Activated T-helper 9 cell treated with anti-CD3 and anti-CD28 coated beads, Interleukin-2, amount 50 U/mL, for 16 hours (primary cell): ENCODE measurements around the gene G3BP2.
A peak's percentile ranks its signal among the peaks of the same experiment; 100 is the strongest.
"Not testable (repeated sequence)": the region's sequence is repeated elsewhere in the genome, so short reads cannot be mapped to it uniquely, and the experiment has no call there.

Source experiments
- DNase-seq: peaks from one replicate; pipeline ENCODE4 v3.0.0-alpha.2; 2020; ENCODE audit warnings: low read depth

The G3BP2 gene

DNA sequence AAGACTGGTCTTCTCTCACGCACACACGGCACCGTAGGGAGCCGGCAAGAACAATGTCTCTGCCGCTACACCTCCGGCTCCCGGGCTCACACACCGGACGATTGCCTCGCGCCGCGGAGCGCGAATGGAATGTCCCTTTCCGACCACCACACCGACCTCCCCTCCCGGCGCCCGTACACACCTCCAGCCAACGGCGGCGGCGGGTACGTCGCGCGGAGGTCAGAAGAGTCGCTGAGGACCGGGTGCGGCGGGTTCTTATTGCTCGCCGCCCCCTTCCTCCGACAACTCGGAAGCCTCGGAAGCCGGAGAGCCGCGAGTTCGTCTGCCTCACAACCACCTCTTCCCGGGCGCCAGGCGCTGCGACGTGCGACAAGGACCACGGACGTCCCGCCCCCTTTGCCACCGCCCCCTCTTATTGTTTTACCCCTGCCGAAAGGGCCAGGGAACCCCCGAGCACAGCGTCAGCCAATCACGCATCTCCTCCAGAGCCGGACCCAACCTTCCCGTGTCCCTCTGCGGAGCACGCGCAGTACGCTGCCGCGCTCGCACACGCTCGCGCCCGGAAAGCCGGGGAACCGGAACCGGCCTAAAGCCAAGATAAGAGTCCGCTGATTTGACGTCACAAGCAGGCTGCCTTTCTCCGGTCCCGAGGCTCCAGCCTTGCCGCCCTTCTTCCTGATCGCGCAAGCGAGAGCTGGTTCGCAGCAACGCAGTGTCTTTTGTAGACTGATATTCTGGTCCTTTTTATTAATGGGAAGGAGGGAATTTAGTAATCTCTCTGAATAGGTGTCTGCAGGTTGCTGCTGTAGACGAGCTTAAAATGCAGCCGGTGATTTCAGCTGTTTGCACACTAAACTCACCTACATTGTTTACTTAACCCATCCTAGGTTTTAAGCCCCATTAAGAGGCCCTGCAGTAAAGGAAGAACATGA lies at the start of gene G3BP2:
Gene G3BP2, minus strand, starts transcription at position 385 of the 932 bp plus-strand sequence. CDS start 11,386 bp downstream, outside the sequence.
- DNase-seq: peak; percentile 96

DNA sequence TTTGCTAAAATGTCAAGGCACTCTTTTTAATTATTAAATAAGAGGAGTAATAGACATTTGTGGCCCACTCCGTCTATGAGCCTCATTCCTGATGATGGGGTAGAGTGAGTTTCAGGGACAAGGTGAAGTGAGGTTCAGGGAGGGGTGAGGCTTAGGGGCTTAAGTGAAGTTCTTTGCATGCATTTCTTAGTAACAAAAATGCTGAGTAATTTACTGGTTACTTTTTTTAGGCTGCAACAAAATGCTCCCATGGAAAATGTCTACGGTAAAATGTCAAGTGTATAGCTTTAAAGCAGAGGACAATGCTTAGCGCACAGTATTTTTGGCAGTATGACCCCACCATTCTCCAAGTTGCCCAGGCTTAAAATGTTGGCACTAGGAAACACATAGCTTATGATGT lies 49.2 kb upstream of the G3BP2 start:
- no peak for DNase-seq

DNA sequence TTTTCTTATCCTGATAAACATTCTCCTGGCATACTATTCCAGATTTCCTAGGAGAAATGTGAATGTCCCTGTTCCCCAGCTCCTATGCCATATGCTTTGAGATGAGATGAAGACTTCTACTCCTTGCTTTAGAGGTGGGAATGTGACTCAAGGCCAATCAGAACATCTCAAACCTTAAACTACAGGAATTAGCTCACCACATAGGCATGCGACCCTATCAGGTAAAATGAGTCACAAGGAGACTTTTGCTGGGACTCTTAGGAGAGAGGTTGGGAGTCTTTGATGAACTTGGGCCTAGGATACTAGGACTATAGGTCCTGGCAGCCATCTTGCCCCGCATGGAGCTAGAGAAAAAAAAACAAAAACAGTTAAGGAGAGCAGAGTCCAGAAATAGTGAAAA lies 45.3 kb upstream of the G3BP2 start:
- DNase-seq: no peak

DNA sequence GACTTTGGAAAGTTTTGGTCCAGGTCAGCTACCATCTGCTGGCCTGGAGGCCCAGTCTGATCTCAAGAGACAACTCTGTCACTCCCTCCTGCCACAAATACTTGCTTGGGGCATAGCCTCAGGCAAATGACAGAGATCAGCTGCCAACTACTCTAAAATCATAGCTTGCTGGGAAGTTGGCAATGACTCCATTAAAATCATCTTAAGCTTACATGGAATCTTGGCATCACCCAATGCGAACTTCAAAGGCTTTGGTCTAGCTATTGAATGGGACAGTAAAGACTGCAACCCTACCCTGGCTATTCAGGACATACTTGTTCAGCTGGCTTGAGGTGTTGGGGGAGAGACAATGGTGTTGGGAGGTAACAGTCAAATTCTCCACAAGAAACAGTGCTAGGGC lies 44.2 kb upstream of the G3BP2 start:
- DNase-seq: no peak

DNA sequence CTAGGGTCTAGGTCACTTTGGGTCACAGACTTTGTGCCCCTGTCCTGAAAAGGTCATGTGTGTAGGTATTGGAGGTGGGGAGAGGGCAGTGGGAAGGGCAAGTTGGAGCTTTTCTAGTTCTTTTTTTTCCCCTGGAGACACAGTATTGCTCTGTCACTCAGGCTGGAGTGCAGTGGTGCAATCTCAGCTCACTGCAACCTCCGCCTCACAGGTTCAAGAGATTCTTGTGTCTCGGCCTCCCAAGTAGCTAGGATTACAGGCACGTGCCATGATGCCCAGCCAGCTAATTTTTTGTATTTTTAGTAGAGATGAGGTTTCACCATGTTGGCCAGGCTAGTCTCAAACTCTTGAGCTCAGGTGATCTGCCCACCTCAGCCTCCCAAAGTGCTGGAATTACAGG lies 42.8 kb upstream of the G3BP2 start:
- not testable (repeated sequence) for DNase-seq

DNA sequence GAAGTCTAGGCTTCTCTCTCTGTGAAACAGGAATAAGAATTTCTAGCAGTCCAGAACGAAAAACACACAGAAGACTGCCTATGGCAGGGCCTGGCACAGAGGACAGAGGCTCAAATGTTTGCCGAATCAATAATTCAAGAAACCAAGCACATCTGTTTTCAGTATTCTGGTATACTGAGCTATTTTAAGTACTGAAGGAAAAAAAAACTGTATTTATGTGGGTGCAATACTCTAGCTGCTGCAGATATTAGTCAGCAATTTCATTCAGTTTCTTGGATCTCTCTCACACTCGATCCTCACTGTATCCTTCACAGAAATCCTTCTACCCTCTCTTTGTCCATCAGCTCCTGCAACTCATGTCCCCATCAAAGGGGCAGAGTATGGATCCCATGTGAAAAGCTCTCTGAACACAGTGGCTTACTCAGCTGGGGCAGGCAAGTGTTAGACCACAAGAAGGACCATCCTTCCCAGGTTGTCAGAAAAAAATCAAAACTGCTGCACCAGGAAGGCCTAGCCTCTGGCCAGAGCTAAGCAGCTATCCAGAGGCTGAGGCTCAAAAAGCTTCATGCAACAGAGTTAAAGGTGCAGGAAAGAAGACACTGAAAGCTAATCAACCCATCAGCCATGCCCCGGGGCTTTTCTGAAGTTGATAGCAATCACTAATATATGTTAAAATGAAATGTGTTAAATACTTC lies 42.0 kb upstream of the G3BP2 start:
- no peak for DNase-seq

DNA sequence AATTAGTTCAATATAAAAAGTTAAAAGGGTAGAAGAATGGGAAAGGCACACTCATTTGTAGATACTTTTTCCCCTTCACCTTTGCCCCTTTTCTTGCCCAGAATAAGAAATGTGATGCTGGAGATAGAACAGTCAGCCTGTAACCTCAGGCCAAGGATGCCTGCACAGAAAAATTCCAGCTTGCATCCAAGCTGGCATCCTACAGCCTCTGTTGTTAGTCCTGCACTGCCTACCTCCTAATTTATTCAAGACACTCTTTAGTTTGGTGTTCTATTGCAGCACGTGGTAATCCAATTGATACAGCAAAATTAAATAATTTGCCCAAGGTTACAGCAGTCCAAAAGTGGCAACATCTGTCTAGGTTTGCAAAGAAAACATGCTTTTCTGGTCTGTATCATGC lies 41.5 kb upstream of the G3BP2 start:
- no peak for DNase-seq

DNA sequence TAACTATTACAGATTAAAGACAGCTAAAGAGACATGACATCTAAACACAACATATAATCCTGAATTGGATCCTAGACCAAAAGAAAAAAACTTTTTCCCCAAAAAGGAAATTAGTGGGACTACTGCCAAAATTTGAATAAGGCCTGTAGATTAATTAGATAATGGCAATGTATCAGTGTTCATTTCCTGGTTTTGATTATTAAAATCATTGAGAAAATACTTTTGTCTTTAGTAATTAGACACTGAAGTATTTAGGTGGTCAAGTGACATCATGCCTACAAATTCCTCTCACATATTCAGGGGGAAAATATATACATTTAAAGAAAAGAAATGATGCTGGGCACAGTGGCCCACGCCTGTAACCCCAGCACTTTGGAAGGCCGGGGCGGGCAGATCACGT lies 40.8 kb upstream of the G3BP2 start:
- DNase-seq: no peak

DNA sequence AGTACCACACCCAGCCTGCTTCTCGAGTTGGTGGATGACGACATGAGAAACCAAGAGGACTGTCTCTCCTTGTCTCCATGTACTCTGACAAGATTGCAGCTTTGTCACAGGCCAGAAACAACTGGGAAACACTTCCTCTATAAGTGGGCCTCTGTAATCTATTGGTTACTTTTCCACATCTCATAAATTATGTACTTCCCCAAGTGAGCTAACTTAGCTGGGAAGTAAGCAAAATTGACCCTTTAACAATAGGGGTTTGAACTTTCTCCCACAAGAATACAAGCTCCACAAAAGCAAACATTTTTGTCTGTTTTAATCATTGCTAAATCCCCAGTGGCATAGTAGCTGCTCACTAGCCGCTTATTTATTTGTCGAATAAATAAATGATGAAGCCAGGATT lies 37.0 kb upstream of the G3BP2 start:
- DNase-seq: no peak

DNA sequence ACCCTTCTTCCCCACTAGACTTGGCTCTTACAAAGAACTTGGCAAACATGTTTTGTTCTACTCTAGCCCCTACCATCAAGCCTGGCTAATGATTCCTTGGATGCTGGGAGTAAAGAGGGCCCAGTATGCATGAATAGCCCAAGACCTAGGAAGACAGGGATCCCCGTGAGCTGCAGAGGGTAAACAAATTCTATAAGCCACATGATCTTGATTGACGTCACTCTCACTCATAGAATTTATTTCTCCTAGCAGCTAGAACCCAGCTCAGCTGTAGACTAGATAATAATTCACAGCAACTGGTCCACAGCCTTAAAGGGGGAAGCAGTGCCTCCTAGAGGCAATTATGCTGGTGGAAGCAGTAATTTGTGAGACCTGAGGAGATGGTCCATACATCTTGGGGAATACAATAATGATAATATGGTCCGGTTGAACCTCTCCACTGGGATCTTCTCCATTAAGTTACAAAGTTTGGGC lies 35.0 kb upstream of the G3BP2 start:
- DNase-seq: no peak

DNA sequence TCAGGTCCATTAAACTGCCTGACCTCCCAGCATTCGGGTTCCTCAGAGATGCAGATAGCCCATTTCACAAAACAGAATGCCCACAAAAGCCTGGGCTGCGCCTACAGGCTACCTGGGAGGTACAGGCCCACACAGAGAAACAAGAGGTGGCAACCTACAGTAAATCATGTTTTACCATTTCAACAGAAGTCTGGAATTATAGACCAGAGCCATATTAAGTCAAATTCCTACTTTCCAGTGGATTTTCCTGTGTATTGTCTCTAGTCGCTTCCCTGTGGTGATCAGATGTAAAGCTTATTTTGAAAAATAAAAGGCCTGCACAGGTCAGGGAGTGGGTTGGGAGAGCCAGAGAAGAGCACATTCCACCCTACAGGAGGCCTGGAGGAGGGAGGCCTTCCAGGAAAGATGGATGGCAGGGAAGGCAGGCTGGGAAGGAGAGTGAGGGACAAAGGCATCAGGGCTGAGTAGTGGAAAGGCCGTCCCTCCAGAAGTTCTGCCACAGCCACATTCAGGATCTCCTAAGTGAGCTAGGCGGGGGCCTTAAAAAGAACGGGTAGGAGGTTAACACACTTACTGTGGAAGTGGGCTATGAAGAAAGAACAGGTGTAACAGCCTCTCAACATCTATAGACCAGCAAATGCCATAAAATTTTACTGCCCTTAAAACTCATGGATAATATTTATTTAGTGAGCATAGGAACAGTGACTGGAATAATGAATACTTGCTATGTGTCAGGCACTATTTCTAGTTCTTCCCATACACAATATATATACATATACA lies 32.2 kb upstream of the G3BP2 start:
- DNase-seq: no peak

DNA sequence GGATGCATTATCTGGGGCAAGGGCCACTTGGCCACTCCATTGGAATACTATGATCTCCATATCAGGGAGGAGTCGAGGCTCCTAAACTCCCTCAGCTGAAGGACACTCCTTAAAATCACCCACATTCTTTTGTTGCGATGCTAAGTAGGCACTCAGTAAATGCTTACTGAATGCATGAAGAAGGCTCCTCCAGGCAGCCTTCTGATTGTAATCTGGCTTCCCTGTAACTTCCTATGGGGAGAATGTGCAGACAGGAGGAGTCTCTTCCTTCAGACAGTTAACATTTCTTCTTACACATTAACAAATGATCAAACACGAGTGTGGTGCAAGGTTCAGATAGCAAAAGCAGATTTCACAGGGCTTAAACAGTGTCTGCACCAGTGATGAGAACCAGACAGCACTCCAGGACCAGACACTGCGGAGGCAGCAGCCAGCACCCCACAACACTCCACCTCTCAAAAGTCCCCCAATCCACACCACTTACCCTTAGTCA lies 29.8 kb upstream of the G3BP2 start:
- DNase-seq: no peak

DNA sequence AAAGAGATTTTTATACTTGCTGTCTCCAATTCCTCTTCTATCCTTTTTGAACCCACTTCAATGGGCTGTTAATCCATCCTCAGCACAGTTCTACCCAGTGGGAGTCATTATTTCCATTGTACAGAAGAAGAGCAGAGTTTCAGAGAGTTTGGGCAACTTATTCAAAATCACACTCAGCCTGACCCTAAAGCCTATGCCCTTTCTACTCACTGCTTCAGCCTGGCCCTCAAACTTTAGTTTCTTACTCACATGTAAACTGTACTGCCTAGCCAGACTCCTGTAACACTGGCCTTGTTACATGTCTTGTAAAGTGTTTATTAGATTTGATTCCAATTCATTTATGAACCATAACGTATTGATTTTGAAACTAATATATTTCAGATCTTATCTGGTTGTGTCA lies 26.1 kb upstream of the G3BP2 start:
- DNase-seq: no peak

DNA sequence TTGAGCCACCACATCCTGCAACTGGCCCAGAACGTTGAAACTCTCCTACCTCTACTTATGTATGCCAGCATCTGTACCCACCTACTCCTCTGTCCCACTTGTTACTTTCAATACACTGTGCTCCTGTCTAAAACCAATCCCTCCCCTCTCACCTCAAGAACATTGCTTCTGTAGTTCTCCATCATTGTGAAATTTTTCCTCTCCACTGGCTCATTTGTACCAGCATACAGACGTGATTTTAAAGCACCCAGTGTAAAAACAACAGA lies 25.7 kb upstream of the G3BP2 start:
- no peak for DNase-seq

DNA sequence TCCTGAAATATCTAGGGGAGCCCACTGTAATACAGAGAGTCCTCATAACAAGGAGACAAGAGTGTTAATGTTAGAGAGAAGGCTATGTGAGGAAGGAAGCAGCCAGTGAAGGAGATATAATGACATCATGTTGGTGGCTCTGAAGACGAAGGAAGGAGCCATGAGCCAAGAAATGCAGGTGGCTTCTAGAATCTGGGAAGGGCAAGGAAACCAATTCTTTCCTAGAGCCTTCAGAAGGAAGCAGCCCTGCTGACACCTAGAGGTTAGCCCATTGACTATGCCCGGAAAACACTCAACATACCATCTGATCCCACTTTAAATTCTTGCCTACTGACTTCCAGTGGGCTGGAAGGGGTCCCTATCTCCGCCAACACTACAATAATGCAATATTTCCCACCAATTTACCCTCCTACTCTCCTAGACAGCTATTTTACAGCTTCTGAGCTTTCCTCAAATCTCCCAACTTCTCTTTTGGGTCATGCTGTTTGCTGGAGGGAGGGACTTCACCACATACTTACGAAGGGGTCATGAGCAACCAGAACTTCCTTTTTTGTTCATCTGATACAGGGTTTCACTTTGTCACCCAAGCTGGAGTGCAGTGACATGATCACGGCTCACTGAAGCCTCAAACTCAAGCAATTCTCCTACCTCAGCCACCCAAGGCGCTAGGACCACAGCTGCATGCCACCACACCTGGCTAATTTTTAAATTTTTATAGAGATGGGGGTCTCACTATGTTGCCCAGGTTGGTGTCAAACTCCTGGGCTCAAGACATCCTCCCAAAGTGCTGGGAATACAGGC lies 25.2 kb upstream of the G3BP2 start:
- DNase-seq: no peak

DNA sequence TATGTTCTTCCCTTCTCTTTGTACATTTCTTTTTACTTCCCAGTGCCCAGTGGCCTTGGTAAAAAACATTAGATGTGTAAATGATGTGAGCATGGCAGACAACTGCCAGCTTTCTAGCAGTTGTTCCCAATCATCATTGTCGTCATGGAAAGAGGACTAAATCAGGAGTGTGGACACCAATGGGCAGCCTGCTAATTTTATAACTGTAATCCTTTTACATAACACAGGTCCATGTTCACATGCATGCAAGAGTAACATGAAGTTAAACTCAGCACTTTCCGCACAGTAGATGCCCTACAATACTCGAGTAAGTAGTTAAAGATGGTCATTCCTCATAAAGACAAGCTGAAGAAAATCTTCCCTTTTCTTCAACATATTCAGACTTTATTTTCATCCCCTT lies 23.4 kb upstream of the G3BP2 start:
- no peak for DNase-seq

DNA sequence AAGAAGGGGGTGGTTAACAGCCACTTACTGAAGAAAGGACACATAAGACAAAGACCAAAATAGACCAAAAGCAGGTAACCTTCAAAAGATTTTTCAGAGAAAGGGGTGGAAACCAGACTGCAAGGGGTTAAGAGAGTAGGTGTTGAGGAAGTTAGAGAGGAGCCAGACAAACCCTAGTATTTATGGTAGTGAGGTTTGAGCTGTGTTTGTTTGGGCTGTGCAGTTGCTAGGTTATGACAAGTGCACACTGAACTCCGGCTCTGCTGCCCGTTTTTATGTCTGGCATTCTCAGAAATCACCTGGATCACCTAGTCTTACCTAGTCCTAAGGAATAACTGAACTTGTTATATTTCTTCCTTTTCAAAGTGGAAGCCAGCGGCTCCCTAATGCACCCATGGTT lies 22.9 kb upstream of the G3BP2 start:
- no peak for DNase-seq

DNA sequence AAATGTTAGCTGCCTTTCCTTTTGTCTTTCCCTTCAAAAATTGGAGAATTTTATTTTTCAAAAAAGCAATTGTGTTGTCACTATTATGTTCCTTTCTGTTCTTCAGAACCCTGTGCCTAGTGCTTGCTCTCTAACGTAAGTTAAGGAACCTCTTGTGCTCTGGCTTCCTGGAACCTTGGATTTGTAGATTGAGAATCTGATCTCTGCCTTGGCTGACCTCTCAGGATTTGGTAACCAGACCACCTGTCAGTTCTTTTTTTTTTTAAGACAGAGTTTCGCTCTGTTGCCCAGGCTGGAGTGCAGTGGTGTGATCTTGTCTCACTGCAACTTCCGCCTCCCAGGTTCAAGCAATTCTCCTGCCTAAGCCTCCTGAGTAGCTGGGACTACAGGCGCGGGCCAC lies 18.9 kb upstream of the G3BP2 start:
- DNase-seq: not testable (repeated sequence)

DNA sequence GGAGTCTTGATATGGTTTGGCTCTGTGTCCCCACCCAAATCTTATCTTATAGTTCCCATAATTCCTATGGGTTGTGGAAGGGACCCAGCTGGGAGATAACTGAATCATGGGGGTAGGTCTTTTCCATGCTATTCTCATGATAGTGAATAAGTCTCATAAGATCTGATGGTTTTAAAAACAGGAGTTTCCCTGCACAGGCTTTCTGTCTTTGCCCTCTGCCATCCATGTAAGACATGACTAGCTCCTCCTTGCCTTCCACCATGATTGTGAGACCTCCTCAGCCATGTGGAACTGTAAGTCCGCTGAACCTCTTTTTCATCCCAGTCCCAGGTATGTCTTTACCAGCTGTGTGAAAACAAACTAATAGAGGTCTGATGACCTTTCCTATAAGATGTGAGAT lies 13.9 kb upstream of the G3BP2 start:
- not testable (repeated sequence) for DNase-seq

DNA sequence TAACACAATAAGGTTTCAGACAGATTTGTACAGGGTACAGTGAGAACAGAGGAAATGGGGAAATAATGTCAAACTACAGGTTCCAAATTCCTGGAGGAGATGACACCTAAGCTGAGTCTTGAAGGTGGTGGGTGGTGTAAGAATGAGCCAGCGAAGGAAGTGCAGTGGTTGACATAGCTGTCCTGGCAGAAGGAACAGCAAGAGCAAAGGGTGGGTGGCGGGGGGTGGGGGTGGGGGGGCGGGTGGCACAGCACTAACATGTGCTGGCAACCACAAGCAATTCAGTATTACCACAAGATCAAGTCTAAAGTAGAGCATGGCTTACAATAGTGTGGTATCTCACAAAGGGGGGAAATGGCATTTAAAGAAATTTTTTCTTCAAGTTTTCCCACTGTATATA lies 13.1 kb upstream of the G3BP2 start:
- no peak for DNase-seq

DNA sequence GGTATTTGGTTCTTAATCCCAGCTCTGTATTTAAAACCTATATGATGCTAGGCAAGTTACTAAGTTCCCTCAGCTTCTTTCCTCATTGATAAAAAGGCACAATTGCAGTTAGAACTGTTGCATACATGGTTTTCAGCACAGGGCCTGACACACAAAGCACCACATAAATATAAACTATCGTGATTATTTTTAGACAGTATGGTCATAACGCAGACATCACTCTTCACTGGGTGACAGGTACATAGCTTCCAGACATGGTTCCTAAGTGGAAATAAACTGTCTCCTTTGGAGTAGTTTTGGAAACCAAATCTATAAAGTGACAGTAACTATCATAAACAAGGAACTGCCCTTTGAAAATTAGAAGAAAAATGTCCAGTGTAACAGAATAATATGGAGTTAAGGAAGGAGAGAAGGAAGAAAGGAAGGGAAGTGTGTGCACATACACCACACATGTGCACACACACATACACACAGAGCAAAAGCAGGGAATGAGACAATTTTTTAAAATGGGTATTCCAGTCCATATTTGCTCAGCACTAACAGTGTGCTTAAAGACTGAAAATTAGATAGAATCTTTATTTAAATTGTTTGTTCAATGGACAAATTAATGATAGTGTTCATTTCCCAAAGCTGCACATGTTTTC lies 12.5 kb upstream of the G3BP2 start:
- DNase-seq: no peak
